Liver (tissue), 9 donors: ENCODE results near the gene PHC2. TPM values are rescaled to one million over a fixed set of nuclear protein-coding genes. Genes with fewer than 3 reads are reported as not detected.

Experiments
- DNase-seq: peaks from one replicate; pipeline ENCODE4 v3.0.0-alpha.2; 2017; ENCODE audit warnings: low spot score
- H3K27ac ChIP-seq, 2 donors: one replicate each; pipeline ENCODE4 v1.7.0; 2013; ENCODE audit warnings: inconsistent platforms in 2 of 2, low read length in 2 of 2, control low read depth in 1 of 2, low read depth in 1 of 2, mild to moderate bottlenecking in 1 of 2
- H3K27me3 ChIP-seq, 4 donors: one replicate each; pipeline versions ENCODE4 v1.6.1 to v1.7.0; 2013; ENCODE audit warnings: low read length in 3 of 4, inconsistent platforms in 1 of 4, mild to moderate bottlenecking in 1 of 4, moderate library complexity in 1 of 4; ENCODE audit not compliant: control insufficient read depth in 4 of 4, insufficient read depth in 4 of 4
- H3K36me3 ChIP-seq, 4 donors: one replicate each; pipeline versions ENCODE4 v1.6.1 to v1.7.0; 2013; ENCODE audit warnings: low read length in 3 of 4, mild to moderate bottlenecking in 3 of 4, low read depth in 1 of 4, moderate library complexity in 1 of 4; ENCODE audit not compliant: control insufficient read depth in 4 of 4, insufficient read depth in 3 of 4
- H3K4me1 ChIP-seq, 4 donors: one replicate each; pipeline versions ENCODE4 v1.6.1 to v1.7.0; 2013; ENCODE audit warnings: low read length in 3 of 4, mild to moderate bottlenecking in 3 of 4, moderate library complexity in 1 of 4; ENCODE audit not compliant: control insufficient read depth in 4 of 4, insufficient read depth in 4 of 4
- H3K4me3 ChIP-seq, 3 donors: one replicate each; pipeline versions ENCODE4 v1.6.1 to v1.7.0; 2013; ENCODE audit warnings: low read length in 3 of 3, control low read depth in 1 of 3, low read depth in 1 of 3, mild to moderate bottlenecking in 1 of 3
- H3K9ac ChIP-seq, 2 donors: one replicate each; pipeline ENCODE4 v1.7.0; 2013; ENCODE audit warnings: low read length in 2 of 2, mild to moderate bottlenecking in 2 of 2, moderate library complexity in 2 of 2, control low read depth in 1 of 2, low read depth in 1 of 2
- H3K9me3 ChIP-seq, 4 donors: one replicate each; pipeline versions ENCODE4 v1.6.1 to v1.7.0; 2013; ENCODE audit warnings: low read length in 3 of 4; ENCODE audit not compliant: control insufficient read depth in 4 of 4
- CTCF ChIP-seq: fragments of 150-350 bp; IDR thresholded peaks from 2 replicates; pipeline ENCODE4 v1.5.1; 2017; ENCODE audit warnings: improper control_type of control experiment, low read depth, low read length; ENCODE audit not compliant: missing input control
- FOXA1 ChIP-seq: IDR thresholded peaks from 2 replicates; pipeline ENCODE4 v1.6.1; 2016; ENCODE audit warnings: antibody characterized with exemption
- FOXA2 ChIP-seq: IDR thresholded peaks from 2 replicates; pipeline ENCODE4 v1.6.1; 2016; ENCODE audit warnings: antibody characterized with exemption
- GABPA ChIP-seq, 2 donors: IDR thresholded peaks in 1 of 2; conservative IDR thresholded peaks in 1 of 2; 2 replicates each; pipeline ENCODE4 v1.6.1; 2016; ENCODE audit warnings: antibody characterized with exemption in 2 of 2, mild to moderate bottlenecking in 1 of 2, moderate library complexity in 1 of 2
- HNF4G ChIP-seq: IDR thresholded peaks from 2 replicates; pipeline ENCODE4 v1.6.1; 2016; ENCODE audit warnings: antibody characterized with exemption
- JUND ChIP-seq, 2 donors: IDR thresholded peaks; 2 replicates each; pipeline ENCODE4 v1.6.1; 2016; ENCODE audit warnings: antibody characterized with exemption in 2 of 2
- NR2F2 ChIP-seq: IDR thresholded peaks from 2 replicates; pipeline ENCODE4 v1.6.1; 2016; ENCODE audit warnings: antibody characterized with exemption
- REST ChIP-seq: IDR thresholded peaks from 2 replicates; pipeline ENCODE4 v1.6.1; 2016; ENCODE audit warnings: antibody characterized with exemption, mild to moderate bottlenecking
- SP1 ChIP-seq: IDR thresholded peaks from 2 replicates; pipeline ENCODE4 v1.6.1; 2018; ENCODE audit warnings: antibody characterized with exemption, mild to moderate bottlenecking
- TAF1 ChIP-seq: conservative IDR thresholded peaks from 2 replicates; pipeline ENCODE4 v1.6.1; 2016; ENCODE audit warnings: antibody characterized with exemption, mild to moderate bottlenecking
- YY1 ChIP-seq: IDR thresholded peaks from 2 replicates; pipeline ENCODE4 v1.6.1; 2016; ENCODE audit warnings: antibody characterized with exemption, mild to moderate bottlenecking
- ZBTB33 ChIP-seq: IDR thresholded peaks from 2 replicates; pipeline ENCODE4 v1.6.1; 2016; ENCODE audit warnings: antibody characterized with exemption
- WGBS: extraction: QIAGEN DNeasy Blood & Tissue Kit; methylation state at CpG from one replicate; pipeline ENCODE4 v1.1.7; 2013; 5-methylcytosine and 5-hydroxymethylcytosine counted together
- polyA plus RNA-seq, 2 donors: library from polyadenylated mRNA; stranded (reverse) in 1 of 2; unstranded in 1 of 2; fragments of 200-250 nt in 1 of 2; fragments of >200 nt in 1 of 2; fragmentation: Nextera tagmentation in 1 of 2; extraction: Ambion mirVana in 1 of 2; gene quantifications; one replicate each; pipeline versions ENCODE4 v1.2.1 to v1.2.3, GENCODE V29; 2013 to 2015
- total RNA-seq, 2 donors: library from RNA; depleted of rRNA; stranded (reverse); fragments of >200 nt; gene quantifications; one replicate each; pipeline ENCODE4 v1.2.3, GENCODE V29; 2014
- donor health status: healthy.
- donor health status: healthy.
- donor health status: healthy.
- donor health status: healthy.
- donor health status: healthy.

Gene PHC2
- total and polyA plus RNA-seq, 4 donors: 19.1 to 67.8 (median 44.7) TPM

- TF ChIP-seq GABPA (IDR thresholded peaks at IDR 0.05 in 1 of 2, conservative IDR thresholded peaks at IDR 0.05 in 1 of 2) (no peak), ZBTB33 (no peak), FOXA1 (no peak), NR2F2 (peak; percentile 6)
- no peak for DNase-seq
- no peak overlapping the region for H3K9ac ChIP-seq
- H3K27me3 ChIP-seq: no peaks in the 10 kb centered on the region
- no peaks in the 10 kb centered on the region for H3K9me3 ChIP-seq
- no peaks in the 10 kb centered on the region for H3K4me1 ChIP-seq
- 73% methylated on average over 4 of the region's 4 CpGs for WGBS
- no peaks in the 10 kb centered on the region for H3K36me3 ChIP-seq
- H3K4me3 ChIP-seq: no peak overlapping the region
- no peak overlapping the region for H3K27ac ChIP-seq
These were observed 30.2 kb upstream of the PHC2 start for GRCh38 chr1:33460947-33461629.

GRCh38 chr1:33460144-33460543 is 29.2 kb upstream of the PHC2 start:
- WGBS: 78% methylated on average over 3 of the region's 3 CpGs
- Histone ChIP-seq H3K27ac (no peak overlapping the region), H3K27me3 (no peaks in the 10 kb centered on the region), H3K36me3 (no peaks in the 10 kb centered on the region), H3K4me1 (no peaks in the 10 kb centered on the region), H3K9ac (no peak overlapping the region), H3K4me3 (no peak overlapping the region), H3K9me3 (no peaks in the 10 kb centered on the region)
- DNase-seq: no peak
- TF ChIP-seq GABPA (IDR thresholded peaks at IDR 0.05 in 1 of 2, conservative IDR thresholded peaks at IDR 0.05 in 1 of 2) (no peak), HNF4G (no peak), TAF1 (no peak), NR2F2 (no peak), REST (no peak), CTCF (no peak), SP1 (no peak), FOXA1 (no peak), JUND (IDR thresholded peaks at IDR 0.05) (no peak), YY1 (no peak), FOXA2 (no peak)
